Hepatocyte (in vitro differentiated cells): ENCODE data around the gene TKT. TPM values are rescaled to one million over a fixed set of nuclear protein-coding genes. Genes with fewer than 3 reads are reported as not detected.

Experiments
- DNase-seq: peaks from one replicate; pipeline ENCODE4 v3.0.0-alpha.2; 2016; ENCODE audit warnings: low spot score
- H2AFZ ChIP-seq: fragments of 200-600 bp; sonication (generic); 2 replicates; pipeline ENCODE4 v1.6.0; 2016; ENCODE audit warnings: antibody characterized with exemption, mild to moderate bottlenecking
- H3K27ac ChIP-seq: fragments of 200-600 bp; sonication (generic); 2 replicates; pipeline ENCODE4 v1.5.1; 2016; ENCODE audit warnings: mild to moderate bottlenecking
- H3K27me3 ChIP-seq: fragments of 200-600 bp; sonication (generic); 2 replicates; pipeline ENCODE4 v1.6.1; 2016
- H3K36me3 ChIP-seq: fragments of 200-600 bp; sonication (generic); replicated peaks from 2 replicates; pipeline ENCODE4 v1.5.1; 2016; ENCODE audit warnings: low read depth; ENCODE audit not compliant: insufficient read depth
- H3K4me1 ChIP-seq: fragments of 200-600 bp; sonication (generic); 2 replicates; pipeline ENCODE4 v1.5.1; 2016; ENCODE audit warnings: mild to moderate bottlenecking, moderate library complexity; ENCODE audit not compliant: insufficient read depth
- H3K4me2 ChIP-seq: fragments of 200-600 bp; sonication (generic); 2 replicates; pipeline ENCODE4 v1.6.0; 2016
- H3K4me3 ChIP-seq: fragments of 200-600 bp; sonication (generic); 2 replicates; pipeline ENCODE4 v1.5.1; 2016; ENCODE audit warnings: mild to moderate bottlenecking
- H3K79me2 ChIP-seq: fragments of 200-600 bp; sonication (generic); 2 replicates; pipeline ENCODE4 v1.6.0; 2017; ENCODE audit warnings: mild to moderate bottlenecking
- H3K9me2 ChIP-seq: fragments of 200-600 bp; sonication (generic); replicated peaks from 2 replicates; pipeline ENCODE4 v1.6.0; 2017; ENCODE audit warnings: mild to moderate bottlenecking; ENCODE audit not compliant: insufficient read depth
- H3K9me3 ChIP-seq: fragments of 200-600 bp; sonication (generic); 2 replicates; pipeline ENCODE4 v1.5.1; 2016; ENCODE audit warnings: low read depth, mild to moderate bottlenecking
- H4K20me1 ChIP-seq: fragments of 200-600 bp; sonication (generic); 2 replicates; pipeline ENCODE4 v1.6.0; 2016; ENCODE audit warnings: mild to moderate bottlenecking; ENCODE audit not compliant: insufficient read depth, poor library complexity, severe bottlenecking
- CTCF ChIP-seq: fragments of 200-600 bp; sonication (generic); IDR thresholded peaks from 2 replicates; pipeline ENCODE4 v1.5.1; 2016; ENCODE audit warnings: antibody characterized with exemption, mild to moderate bottlenecking; ENCODE audit not compliant: poor library complexity
- EZH2 ChIP-seq: fragments of 200-600 bp; sonication (generic); IDR thresholded peaks from 2 replicates; pipeline ENCODE4 v1.6.1; 2016; ENCODE audit warnings: antibody characterized with exemption, mild to moderate bottlenecking, borderline replicate concordance
- EZH2phosphoT487 ChIP-seq: fragments of 200-600 bp; sonication (generic); IDR thresholded peaks from one replicate; pipeline ENCODE4 v1.6.1; 2018; ENCODE audit warnings: antibody characterized with exemption, mild to moderate bottlenecking, low read depth, moderate library complexity; ENCODE audit not compliant: unreplicated experiment, severe bottlenecking
- WGBS: methylation state at CpG from one replicate; pipeline ENCODE4 v1.1.6; 2016; ENCODE audit warnings: low lambda C conversion rate; ENCODE audit errors: missing lambda C conversion rate; 5-methylcytosine and 5-hydroxymethylcytosine counted together
- polyA plus RNA-seq: library from polyadenylated mRNA; unstranded; fragments of >200 nt; fragmentation: Nextera tagmentation; extraction: Ambion mirVana; gene quantifications from 2 replicates; pipeline ENCODE4 v1.2.1, GENCODE V29; 2016
- total RNA-seq: library from RNA; depleted of rRNA; stranded (reverse); fragments of >200 nt; gene quantifications from 2 replicates; pipeline ENCODE4 v1.2.3, GENCODE V29; 2014

Gene TKT
- total and polyA plus RNA-seq, 2 experiments from 2014 or later = 149 to 265 TPM

- Histone ChIP-seq H3K4me3 (no peak overlapping the region), H3K36me3 (no peaks in the 10 kb centered on the region), H3K27ac (no peak overlapping the region), H4K20me1 (no peaks in the 10 kb centered on the region), H3K4me1 (peaks cover 10% of the 10 kb centered on the region), H3K9me3 (no peaks in the 10 kb centered on the region), H2AFZ (no peak overlapping the region), H3K27me3 (no peaks in the 10 kb centered on the region), H3K79me2 (no peaks in the 10 kb centered on the region), H3K4me2 (no peak overlapping the region), H3K9me2 (no peaks in the 10 kb centered on the region)
- TF ChIP-seq EZH2phosphoT487 (no peak), EZH2 (no peak), CTCF (no peak)
- DNase-seq = no peak
Observed at GRCh38 chr3:53267766-53268165, 11.9 kb upstream of the TKT start.

- Histone ChIP-seq H4K20me1 (no peaks in the 10 kb centered on the region), H3K79me2 (no peaks in the 10 kb centered on the region), H2AFZ (no peak overlapping the region), H3K4me2 (no peak overlapping the region), H3K36me3 (no peaks in the 10 kb centered on the region), H3K27me3 (no peaks in the 10 kb centered on the region), H3K9me3 (no peaks in the 10 kb centered on the region), H3K9me2 (no peaks in the 10 kb centered on the region), H3K4me1 (peaks cover 3% of the 10 kb centered on the region), H3K4me3 (no peak overlapping the region), H3K27ac (no peak overlapping the region)
- TF ChIP-seq EZH2phosphoT487 (no peak), EZH2 (no peak), CTCF (no peak)
- DNase-seq = no peak
- 84% methylated on average over 3 of the region's 3 CpGs for WGBS
Observed at GRCh38 chr3:53264718-53265117, 8.9 kb upstream of the TKT start.

- Histone ChIP-seq H3K9me3 (no peaks in the 10 kb centered on the region), H3K36me3 (no peaks in the 10 kb centered on the region), H4K20me1 (no peaks in the 10 kb centered on the region), H3K27ac (no peak overlapping the region), H2AFZ (no peak overlapping the region), H3K4me2 (no peak overlapping the region), H3K79me2 (no peaks in the 10 kb centered on the region), H3K4me1 (no peaks in the 10 kb centered on the region), H3K4me3 (no peak overlapping the region), H3K9me2 (no peaks in the 10 kb centered on the region), H3K27me3 (no peaks in the 10 kb centered on the region)
- WGBS = 72% methylated on average over 4 of the region's 4 CpGs
- DNase-seq = no peak
- TF ChIP-seq EZH2phosphoT487 (no peak), CTCF (no peak), EZH2 (no peak)
Observed at GRCh38 chr3:53263907-53264306, 8.1 kb upstream of the TKT start.

GRCh38 chr3:53261712-53262111 is 5.9 kb upstream of the TKT start:
- Histone ChIP-seq H3K9me3 (no peaks in the 10 kb centered on the region), H3K4me3 (no peak overlapping the region), H3K4me2 (no peak overlapping the region), H4K20me1 (no peaks in the 10 kb centered on the region), H3K4me1 (no peaks in the 10 kb centered on the region), H3K79me2 (no peaks in the 10 kb centered on the region), H3K27ac (no peak overlapping the region), H2AFZ (no peak overlapping the region), H3K36me3 (no peaks in the 10 kb centered on the region), H3K9me2 (no peaks in the 10 kb centered on the region), H3K27me3 (no peaks in the 10 kb centered on the region)
- TF ChIP-seq EZH2 = no peak
- no peak for TF ChIP-seq EZH2phosphoT487
- no peak for TF ChIP-seq CTCF
- WGBS = 80% methylated on average over 5 of the region's 5 CpGs
- DNase-seq = no peak
